ENCODE results near the gene SLC29A4.
"Not testable (repeated sequence)": the region's sequence is repeated elsewhere in the genome, so short reads cannot be mapped to it uniquely, and the experiment has no call there.

SLC29A4 gene

GRCh38 chr7:5286933-5287332, 4.2 kb downstream of the SLC29A4 start:
- ChIA-PET CTCF (no interaction called here), POLR2A (no interaction called here)
- no peak overlapping the region for H3K4me3 ChIP-seq (ENCODE audit: low read depth, low read length)
- DNase-seq (ENCODE audit: low read depth, low spot score), result no peak
- TF ChIP-seq CTCF (IDR thresholded peaks at IDR 0.05; ENCODE audit: insufficient read depth, low read length, missing control alignments), result no peak

- POLR2A ChIA-PET; H3K4me3 ChIP-seq (ENCODE audit: low read depth, low read length); CTCF ChIA-PET; DNase-seq (ENCODE audit: low read depth, low spot score): not testable (repeated sequence)
Observed at GRCh38 chr7:5287373-5287772, 4.6 kb downstream of the SLC29A4 start.

- no peak for TF ChIP-seq CTCF (IDR thresholded peaks at IDR 0.05; ENCODE audit: insufficient read depth, low read length, missing control alignments)
- ChIA-PET CTCF (no interaction called here), POLR2A (no interaction called here)
- DNase-seq (ENCODE audit: low read depth, low spot score), result no peak
- H3K4me3 ChIP-seq (ENCODE audit: low read depth, low read length), result no peak overlapping the region
Observed at GRCh38 chr7:5287802-5288201, 5.1 kb downstream of the SLC29A4 start.

- DNase-seq (ENCODE audit: low read depth, low spot score); H3K4me3 ChIP-seq (ENCODE audit: low read depth, low read length); CTCF ChIA-PET; POLR2A ChIA-PET: not testable (repeated sequence)
Observed at GRCh38 chr7:5288560-5288959, 5.8 kb downstream of the SLC29A4 start.

- DNase-seq (ENCODE audit: low read depth, low spot score), result no peak
- no peak overlapping the region for H3K4me3 ChIP-seq (ENCODE audit: low read depth, low read length)
- POLR2A ChIA-PET, result no interaction called here
- CTCF ChIA-PET, result no interaction called here
- TF ChIP-seq CTCF (IDR thresholded peaks at IDR 0.05; ENCODE audit: insufficient read depth, low read length, missing control alignments), result no peak
Observed at GRCh38 chr7:5289355-5289754, 6.6 kb downstream of the SLC29A4 start.

- ChIA-PET CTCF (no interaction called here), POLR2A (no interaction called here)
- no peak for TF ChIP-seq CTCF (IDR thresholded peaks at IDR 0.05; ENCODE audit: insufficient read depth, low read length, missing control alignments)
- no peak for DNase-seq (ENCODE audit: low read depth, low spot score)
- no peak overlapping the region for H3K4me3 ChIP-seq (ENCODE audit: low read depth, low read length)
Observed at GRCh38 chr7:5291301-5291700, 8.6 kb downstream of the SLC29A4 start.

GRCh38 chr7:5291711-5292335, 9.1 kb downstream of the SLC29A4 start:
- DNase-seq (ENCODE audit: low read depth, low spot score); POLR2A ChIA-PET; H3K4me3 ChIP-seq (ENCODE audit: low read depth, low read length); CTCF ChIA-PET: not testable (repeated sequence)

- no peak overlapping the region for H3K4me3 ChIP-seq (ENCODE audit: low read depth, low read length)
- ChIA-PET POLR2A (no interaction called here), CTCF (no interaction called here)
- TF ChIP-seq CTCF (IDR thresholded peaks at IDR 0.05; ENCODE audit: insufficient read depth, low read length, missing control alignments), result no peak
- DNase-seq (ENCODE audit: low read depth, low spot score), result no peak
Observed at GRCh38 chr7:5294169-5294987, 11.6 kb downstream of the SLC29A4 start.
